Measurements from ENCODE around the gene LSM8. TPM values are rescaled to one million over a fixed set of nuclear protein-coding genes. Genes with fewer than 3 reads are reported as not detected.

Gene LSM8
- total and polyA plus RNA-seq, 4 donors: 22.9 to 70.8 (median 32.7) TPM

DNA sequence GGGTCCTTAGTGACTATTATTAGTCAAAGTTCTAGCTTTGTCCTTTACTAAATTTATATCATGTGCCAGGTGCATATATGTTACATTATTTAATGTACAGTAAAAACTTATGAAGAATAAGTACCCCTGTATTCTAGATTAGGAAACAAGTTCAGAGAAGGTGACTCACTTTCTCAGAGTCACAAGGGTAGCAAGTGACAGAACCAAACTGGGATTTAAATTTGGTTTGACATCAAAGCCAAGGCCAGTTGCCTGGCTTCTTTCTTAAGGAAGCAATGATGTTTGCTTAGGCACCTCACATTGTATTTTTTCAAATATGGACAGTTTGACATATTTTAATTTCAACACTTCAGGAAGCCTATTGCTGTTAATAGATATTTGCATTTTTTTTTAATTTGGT lies 2.5 kb downstream of the LSM8 start:
- TF ChIP-seq, protein P1, sequence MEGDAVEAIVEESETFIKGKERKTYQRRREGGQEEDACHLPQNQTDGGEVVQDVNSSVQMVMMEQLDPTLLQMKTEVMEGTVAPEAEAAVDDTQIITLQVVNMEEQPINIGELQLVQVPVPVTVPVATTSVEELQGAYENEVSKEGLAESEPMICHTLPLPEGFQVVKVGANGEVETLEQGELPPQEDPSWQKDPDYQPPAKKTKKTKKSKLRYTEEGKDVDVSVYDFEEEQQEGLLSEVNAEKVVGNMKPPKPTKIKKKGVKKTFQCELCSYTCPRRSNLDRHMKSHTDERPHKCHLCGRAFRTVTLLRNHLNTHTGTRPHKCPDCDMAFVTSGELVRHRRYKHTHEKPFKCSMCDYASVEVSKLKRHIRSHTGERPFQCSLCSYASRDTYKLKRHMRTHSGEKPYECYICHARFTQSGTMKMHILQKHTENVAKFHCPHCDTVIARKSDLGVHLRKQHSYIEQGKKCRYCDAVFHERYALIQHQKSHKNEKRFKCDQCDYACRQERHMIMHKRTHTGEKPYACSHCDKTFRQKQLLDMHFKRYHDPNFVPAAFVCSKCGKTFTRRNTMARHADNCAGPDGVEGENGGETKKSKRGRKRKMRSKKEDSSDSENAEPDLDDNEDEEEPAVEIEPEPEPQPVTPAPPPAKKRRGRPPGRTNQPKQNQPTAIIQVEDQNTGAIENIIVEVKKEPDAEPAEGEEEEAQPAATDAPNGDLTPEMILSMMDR (IDR thresholded peaks at IDR 0.05; ENCODE audit: control extremely low read depth, extremely low read depth): no peak
- DNase-seq (no peak), ATAC-seq (ENCODE audit: insufficient read depth, low FRiP score) (no peak)
- H3K27me3 ChIP-seq (ENCODE audit: control insufficient read depth in 3 of 3, insufficient read depth in 3 of 3, low read length in 2 of 3): no peaks in the 10 kb centered on the region
- H3K4me3 ChIP-seq: no peak overlapping the region
- H3K4me1 ChIP-seq (ENCODE audit: control insufficient read depth in 5 of 5, insufficient read depth in 5 of 5, low read length in 5 of 5): peaks cover 0 to 23% (median 2%) of the 10 kb centered on the region in 5 donors
- H3K27ac ChIP-seq (ENCODE audit: low read depth in 1 of 2, low read length in 1 of 2): no peak overlapping the region
- H3K9me3 ChIP-seq (ENCODE audit: control insufficient read depth in 4 of 4, insufficient read depth in 3 of 4, low read length in 3 of 4): no peaks in the 10 kb centered on the region
- peaks cover 3 to 18% (median 10%) of the 10 kb centered on the region in 4 donors for H3K36me3 ChIP-seq (ENCODE audit: control insufficient read depth in 4 of 4, insufficient read depth in 4 of 4, low read length in 4 of 4)
- no peak overlapping the region for H3K9ac ChIP-seq (ENCODE audit: insufficient read depth in 1 of 2, low read length in 2 of 2)

DNA sequence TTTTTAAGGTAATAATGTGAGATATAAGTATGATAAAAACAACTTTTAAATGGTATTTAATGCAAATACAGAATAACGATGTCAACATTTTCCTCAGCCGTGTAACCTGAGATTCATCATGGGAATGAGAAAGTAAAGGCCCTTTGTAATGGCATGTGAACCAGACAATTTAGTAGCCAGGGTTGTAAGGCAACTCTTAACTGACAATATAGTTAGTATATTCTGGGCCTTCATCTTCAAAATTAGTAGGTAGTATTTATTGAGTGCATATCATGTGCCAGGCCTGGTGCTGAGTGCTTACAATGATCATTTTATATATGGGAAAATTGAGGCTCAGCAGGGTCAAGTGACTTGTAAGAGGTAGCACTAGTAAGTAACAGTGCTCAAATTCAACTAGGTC lies 10.6 kb downstream of the LSM8 start:
- Histone ChIP-seq H3K27me3 (ENCODE audit: control insufficient read depth in 3 of 3, insufficient read depth in 3 of 3, low read length in 2 of 3) (no peaks in the 10 kb centered on the region), H3K36me3 (ENCODE audit: control insufficient read depth in 4 of 4, insufficient read depth in 4 of 4, low read length in 4 of 4) (peaks cover 0 to 2% (median under 1%) of the 10 kb centered on the region in 4 donors), H3K4me1 (ENCODE audit: control insufficient read depth in 5 of 5, insufficient read depth in 5 of 5, low read length in 5 of 5) (no peaks in the 10 kb centered on the region), H3K9me3 (ENCODE audit: control insufficient read depth in 4 of 4, insufficient read depth in 3 of 4, low read length in 3 of 4) (no peaks in the 10 kb centered on the region), H3K9ac (ENCODE audit: insufficient read depth in 1 of 2, low read length in 2 of 2) (no peak overlapping the region), H3K27ac (ENCODE audit: low read depth in 1 of 2, low read length in 1 of 2) (no peak overlapping the region), H3K4me3 (no peak overlapping the region)
- DNase-seq (no peak), ATAC-seq (ENCODE audit: insufficient read depth, low FRiP score) (no peak)
- TF ChIP-seq, protein P1 (IDR thresholded peaks at IDR 0.05; ENCODE audit: control extremely low read depth, extremely low read depth): no peak
- 77 to 89% methylated on average over 2 of the region's 2 CpGs for WGBS, 2 donors

DNA sequence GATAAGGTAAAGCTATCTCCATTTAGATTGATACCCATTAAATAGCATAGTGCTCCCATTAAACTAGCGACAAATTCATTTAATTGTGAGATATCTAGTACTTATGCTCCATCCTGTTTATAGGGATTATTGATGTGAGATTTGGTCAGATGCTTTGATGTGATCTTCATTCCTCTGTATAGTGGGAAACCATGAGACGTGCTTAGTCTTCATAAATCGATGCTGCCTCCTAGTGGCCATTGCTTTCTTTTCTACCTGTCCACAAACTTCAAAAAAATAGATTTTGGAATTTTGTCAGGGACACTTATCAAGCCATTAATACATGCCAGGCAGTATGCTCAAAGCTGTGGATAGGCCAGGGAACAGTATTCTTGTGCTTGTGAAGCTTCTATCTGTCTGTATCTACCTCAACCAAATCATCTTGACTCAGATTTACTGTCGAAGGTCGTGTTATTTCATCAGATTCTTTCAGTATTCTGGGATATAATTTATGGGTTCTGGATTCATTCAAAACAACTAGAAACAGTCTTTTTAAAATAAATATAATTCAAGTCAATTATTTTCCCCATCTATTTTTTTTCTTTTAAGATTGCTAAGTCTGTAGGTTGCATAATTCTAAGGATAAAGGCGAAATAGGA lies 12.0 kb downstream of the LSM8 start:
- ATAC-seq (ENCODE audit: insufficient read depth, low FRiP score) (peak; percentile 53), DNase-seq (peak; percentile 46 to 81 (median 67))
- H3K27me3 ChIP-seq (ENCODE audit: control insufficient read depth in 3 of 3, insufficient read depth in 3 of 3, low read length in 2 of 3): no peaks in the 10 kb centered on the region
- H3K9ac ChIP-seq (ENCODE audit: insufficient read depth in 1 of 2, low read length in 2 of 2): no peak overlapping the region
- no peaks in the 10 kb centered on the region for H3K9me3 ChIP-seq (ENCODE audit: control insufficient read depth in 4 of 4, insufficient read depth in 3 of 4, low read length in 3 of 4)
- TF ChIP-seq, protein P1 (IDR thresholded peaks at IDR 0.05; ENCODE audit: control extremely low read depth, extremely low read depth): peak; percentile 38
- no peak overlapping the region for H3K4me3 ChIP-seq
- no peak overlapping the region for H3K27ac ChIP-seq (ENCODE audit: low read depth in 1 of 2, low read length in 1 of 2)
- no peaks in the 10 kb centered on the region for H3K4me1 ChIP-seq (ENCODE audit: control insufficient read depth in 5 of 5, insufficient read depth in 5 of 5, low read length in 5 of 5)
- 52 to 55% methylated on average over 6 of the region's 6 CpGs for WGBS, 2 donors
- H3K36me3 ChIP-seq (ENCODE audit: control insufficient read depth in 4 of 4, insufficient read depth in 4 of 4, low read length in 4 of 4): peaks cover 0 to 2% (median 0%) of the 10 kb centered on the region in 4 donors

DNA sequence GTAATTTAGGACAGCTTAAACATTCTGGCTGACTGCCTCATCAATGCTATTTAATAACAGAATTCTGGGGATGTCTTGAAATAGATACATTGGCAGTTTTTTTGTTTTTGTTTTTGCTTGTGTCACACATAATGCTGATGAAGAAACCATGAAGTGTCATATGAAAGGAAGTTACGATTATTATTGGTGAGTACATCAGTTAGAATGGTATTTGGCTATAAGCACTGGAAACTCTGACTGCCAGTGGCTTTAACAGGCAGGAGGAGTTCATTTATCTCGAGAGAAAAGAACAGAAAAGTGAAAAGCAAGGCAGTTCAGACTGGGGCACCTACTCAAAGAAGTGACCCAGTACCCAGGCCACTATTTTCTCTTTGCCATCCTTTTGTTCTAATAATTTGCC lies 18.1 kb downstream of the LSM8 start:
- no peaks in the 10 kb centered on the region for H3K9me3 ChIP-seq (ENCODE audit: control insufficient read depth in 4 of 4, insufficient read depth in 3 of 4, low read length in 3 of 4)
- ATAC-seq (ENCODE audit: insufficient read depth, low FRiP score): no peak
- no peak overlapping the region for H3K4me3 ChIP-seq
- TF ChIP-seq, protein P1 (IDR thresholded peaks at IDR 0.05; ENCODE audit: control extremely low read depth, extremely low read depth): no peak
- H3K27ac ChIP-seq (ENCODE audit: low read depth in 1 of 2, low read length in 1 of 2): no peak overlapping the region
- no peaks in the 10 kb centered on the region for H3K27me3 ChIP-seq (ENCODE audit: control insufficient read depth in 3 of 3, insufficient read depth in 3 of 3, low read length in 2 of 3)
- no peak for DNase-seq
- H3K9ac ChIP-seq (ENCODE audit: insufficient read depth in 1 of 2, low read length in 2 of 2): no peak overlapping the region
- H3K4me1 ChIP-seq (ENCODE audit: control insufficient read depth in 5 of 5, insufficient read depth in 5 of 5, low read length in 5 of 5): no peaks in the 10 kb centered on the region
- WGBS, 2 donors: 69 to 73% methylated on average over 2 of the region's 2 CpGs
- no peaks in the 10 kb centered on the region for H3K36me3 ChIP-seq (ENCODE audit: control insufficient read depth in 4 of 4, insufficient read depth in 4 of 4, low read length in 4 of 4)
